ENCODE data around the gene MSI2. TPM values are rescaled to one million over a fixed set of nuclear protein-coding genes. Genes with fewer than 3 reads are reported as not detected.

MSI2 gene
- total and polyA plus RNA-seq, 2 experiments from 2014 or later = 18.9 to 41.8 TPM

DNA sequence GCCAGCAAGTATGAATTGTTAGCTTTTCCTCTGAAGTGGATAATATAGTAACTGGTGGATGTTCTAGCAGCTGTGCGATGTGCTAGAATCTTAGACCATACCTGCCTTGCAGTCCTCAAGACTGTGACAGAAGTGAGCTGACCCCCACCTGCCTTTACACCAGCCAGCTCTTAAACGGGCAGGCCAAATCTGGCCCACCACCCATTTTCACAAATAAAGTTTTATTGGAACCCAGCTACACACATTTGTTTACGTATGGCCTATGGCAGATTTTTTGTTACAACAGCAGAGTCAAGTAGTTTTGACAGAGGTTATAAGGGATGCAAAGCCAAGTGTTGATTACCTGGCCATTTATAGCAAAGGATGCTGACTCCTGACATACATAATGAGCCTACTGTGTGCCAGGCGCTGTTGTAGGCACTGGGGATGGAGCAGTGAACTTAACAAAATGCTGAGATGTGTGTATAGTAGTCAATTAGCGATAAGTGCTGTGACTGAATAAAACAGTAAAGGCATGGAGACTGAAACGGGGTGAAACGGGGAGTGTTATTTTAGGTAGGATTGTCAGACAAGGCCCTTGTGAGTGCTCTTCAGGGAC, 79.0 kb downstream of the MSI2 start (continued):
- TF ChIP-seq CREB1 (CRISPR knock-in tag; IDR thresholded peaks at IDR 0.05; ENCODE audit: low read depth) = no peak
- TF ChIP-seq, protein P1, sequence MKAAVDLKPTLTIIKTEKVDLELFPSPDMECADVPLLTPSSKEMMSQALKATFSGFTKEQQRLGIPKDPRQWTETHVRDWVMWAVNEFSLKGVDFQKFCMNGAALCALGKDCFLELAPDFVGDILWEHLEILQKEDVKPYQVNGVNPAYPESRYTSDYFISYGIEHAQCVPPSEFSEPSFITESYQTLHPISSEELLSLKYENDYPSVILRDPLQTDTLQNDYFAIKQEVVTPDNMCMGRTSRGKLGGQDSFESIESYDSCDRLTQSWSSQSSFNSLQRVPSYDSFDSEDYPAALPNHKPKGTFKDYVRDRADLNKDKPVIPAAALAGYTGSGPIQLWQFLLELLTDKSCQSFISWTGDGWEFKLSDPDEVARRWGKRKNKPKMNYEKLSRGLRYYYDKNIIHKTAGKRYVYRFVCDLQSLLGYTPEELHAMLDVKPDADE (IDR thresholded peaks at IDR 0.05) = no peak

DNA sequence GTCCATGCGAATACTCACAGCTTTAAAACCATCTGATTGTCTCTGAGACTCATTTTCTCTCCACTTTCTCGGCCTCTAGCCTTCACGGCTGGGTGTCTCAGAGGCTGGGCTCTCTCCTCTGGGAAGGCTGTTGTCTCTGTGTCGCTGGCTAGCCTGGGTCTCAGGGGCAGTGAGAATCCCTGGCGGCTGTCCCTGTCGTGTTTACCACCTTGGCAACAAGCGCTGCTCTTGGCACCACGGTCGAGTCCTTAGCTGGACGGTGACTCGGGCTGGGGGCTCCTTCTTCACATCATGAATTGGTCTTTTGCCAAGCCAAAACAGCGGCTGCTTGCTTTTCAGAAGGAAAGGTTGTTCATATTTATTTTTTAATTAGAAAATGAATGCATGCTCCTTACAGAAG, 81.1 kb downstream of the MSI2 start:
- Histone ChIP-seq H2AFZ (no peak overlapping the region), H3K4me3 (no peak overlapping the region), H3K79me2 (replicated peaks; ENCODE audit: insufficient read depth) (peaks cover 21% of the 10 kb centered on the region), H3K36me3 (ENCODE audit: insufficient read depth) (no peaks in the 10 kb centered on the region), H3K9me2 (ENCODE audit: insufficient read depth) (peaks cover 8% of the 10 kb centered on the region; the same call in 1 of the 2 replicates), H3K27ac (ENCODE audit: low read depth) (no peak overlapping the region), H4K20me1 (replicated peaks; ENCODE audit: insufficient read depth) (0 out of 2 replicates have a peak, but pooled peaks cover 3% of the 10 kb centered on the region), H3K4me2 (no peak overlapping the region), H3K4me1 (ENCODE audit: insufficient read depth) (peaks cover 34% of the 10 kb centered on the region), H3F3A (replicated peaks; ENCODE audit: low read depth) (no peaks in the 10 kb centered on the region; the same call in 1 of the 2 replicates), H3K27me3 (ENCODE audit: insufficient read depth) (no peaks in the 10 kb centered on the region)
- DNase-seq (ENCODE audit: low spot score) (no peak), ATAC-seq (no peak)
- no peak overlapping the region for H3K27ac Mint-ChIP-seq
- no peak for TF ChIP-seq NANOG (IDR thresholded peaks at IDR 0.05; ENCODE audit: borderline replicate concordance)
- H3K4me1 Mint-ChIP-seq = peaks cover 48% of the 10 kb centered on the region
- H3K36me3 Mint-ChIP-seq (ENCODE audit: low read depth) = peaks cover 27% of the 10 kb centered on the region
- H3K4me3 Mint-ChIP-seq = no peak overlapping the region
- peaks cover 19% of the 10 kb centered on the region for H3K27me3 Mint-ChIP-seq (ENCODE audit: insufficient read depth, low read depth, poor library complexity)
- peaks cover 4% of the 10 kb centered on the region for H3K9me3 Mint-ChIP-seq

DNA sequence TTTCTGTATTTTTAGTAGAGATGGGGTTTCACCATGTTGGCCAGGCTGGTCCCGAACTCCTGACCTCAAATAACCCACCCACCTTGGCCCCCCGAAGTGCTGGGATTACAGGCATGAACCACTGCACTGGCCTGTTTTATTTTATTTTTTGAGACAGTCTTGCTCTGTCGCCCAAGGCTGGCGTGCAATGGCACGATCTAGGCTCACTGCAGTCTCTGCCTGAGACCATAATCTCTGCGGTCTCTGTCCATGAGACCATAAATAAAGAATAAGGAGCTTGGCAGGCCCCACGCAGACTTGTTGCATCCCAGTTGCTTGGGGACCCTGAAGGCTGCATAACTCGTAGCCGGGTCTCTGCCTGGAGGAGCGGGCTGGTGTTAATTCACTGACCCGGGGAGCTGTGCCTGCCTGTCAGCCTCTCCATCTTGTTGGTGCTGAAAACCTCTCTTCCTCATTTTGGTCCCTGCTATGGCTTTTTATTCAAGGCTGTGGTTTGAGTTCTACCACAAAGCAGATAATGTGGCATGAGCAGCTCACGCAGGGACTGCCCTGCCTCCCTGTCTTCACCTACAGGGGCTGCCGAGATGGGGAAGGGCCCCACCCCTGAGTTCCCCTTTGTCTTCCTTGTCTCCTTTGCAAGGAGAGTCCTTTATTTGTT, 82.1 kb downstream of the MSI2 start:
- H3K4me1 ChIP-seq (ENCODE audit: insufficient read depth) = peaks cover 42% of the 10 kb centered on the region
- DNase-seq (ENCODE audit: low spot score) (peak; percentile 25), ATAC-seq (peak; percentile 68)
- H3K4me1 Mint-ChIP-seq = peaks cover 51% of the 10 kb centered on the region
- no peaks in the 10 kb centered on the region for H3K36me3 ChIP-seq (ENCODE audit: insufficient read depth)
- H3K27ac ChIP-seq (ENCODE audit: low read depth) = no peak overlapping the region
- no peaks in the 10 kb centered on the region; the same call in 1 of the 2 replicates for H3F3A ChIP-seq (replicated peaks; ENCODE audit: low read depth)
- H3K27me3 ChIP-seq (ENCODE audit: insufficient read depth) = no peaks in the 10 kb centered on the region
- 0 out of 2 replicates have a peak, but pooled peaks cover 3% of the 10 kb centered on the region for H4K20me1 ChIP-seq (replicated peaks; ENCODE audit: insufficient read depth)
- peaks cover 26% of the 10 kb centered on the region for H3K79me2 ChIP-seq (replicated peaks; ENCODE audit: insufficient read depth)
- peaks cover 15% of the 10 kb centered on the region for H3K27me3 Mint-ChIP-seq (ENCODE audit: insufficient read depth, low read depth, poor library complexity)
- H3K27ac Mint-ChIP-seq = no peak overlapping the region
- H3K4me3 Mint-ChIP-seq = no peak overlapping the region
- H2AFZ ChIP-seq = no peak overlapping the region
- peaks cover 4% of the 10 kb centered on the region for H3K9me3 Mint-ChIP-seq
- H3K4me3 ChIP-seq = no peak overlapping the region
- H3K9me2 ChIP-seq (ENCODE audit: insufficient read depth) = peaks cover 8% of the 10 kb centered on the region; the same call in 1 of the 2 replicates
- no peak overlapping the region for H3K4me2 ChIP-seq
- H3K36me3 Mint-ChIP-seq (ENCODE audit: low read depth) = peaks cover 27% of the 10 kb centered on the region
- TF ChIP-seq ZNF331 (CRISPR knock-in tag; IDR thresholded peaks at IDR 0.05; ENCODE audit: low read depth) (no peak), CREB1 (CRISPR knock-in tag; IDR thresholded peaks at IDR 0.05; ENCODE audit: low read depth) (no peak), POLR2AphosphoS5 (IDR thresholded peaks at IDR 0.05; ENCODE audit: low read depth) (no peak), STAT1 (IDR thresholded peaks at IDR 0.05; ENCODE audit: unreplicated experiment) (no peak), NANOG (IDR thresholded peaks at IDR 0.05; ENCODE audit: borderline replicate concordance) (no peak)
- TF ChIP-seq, protein P2, sequence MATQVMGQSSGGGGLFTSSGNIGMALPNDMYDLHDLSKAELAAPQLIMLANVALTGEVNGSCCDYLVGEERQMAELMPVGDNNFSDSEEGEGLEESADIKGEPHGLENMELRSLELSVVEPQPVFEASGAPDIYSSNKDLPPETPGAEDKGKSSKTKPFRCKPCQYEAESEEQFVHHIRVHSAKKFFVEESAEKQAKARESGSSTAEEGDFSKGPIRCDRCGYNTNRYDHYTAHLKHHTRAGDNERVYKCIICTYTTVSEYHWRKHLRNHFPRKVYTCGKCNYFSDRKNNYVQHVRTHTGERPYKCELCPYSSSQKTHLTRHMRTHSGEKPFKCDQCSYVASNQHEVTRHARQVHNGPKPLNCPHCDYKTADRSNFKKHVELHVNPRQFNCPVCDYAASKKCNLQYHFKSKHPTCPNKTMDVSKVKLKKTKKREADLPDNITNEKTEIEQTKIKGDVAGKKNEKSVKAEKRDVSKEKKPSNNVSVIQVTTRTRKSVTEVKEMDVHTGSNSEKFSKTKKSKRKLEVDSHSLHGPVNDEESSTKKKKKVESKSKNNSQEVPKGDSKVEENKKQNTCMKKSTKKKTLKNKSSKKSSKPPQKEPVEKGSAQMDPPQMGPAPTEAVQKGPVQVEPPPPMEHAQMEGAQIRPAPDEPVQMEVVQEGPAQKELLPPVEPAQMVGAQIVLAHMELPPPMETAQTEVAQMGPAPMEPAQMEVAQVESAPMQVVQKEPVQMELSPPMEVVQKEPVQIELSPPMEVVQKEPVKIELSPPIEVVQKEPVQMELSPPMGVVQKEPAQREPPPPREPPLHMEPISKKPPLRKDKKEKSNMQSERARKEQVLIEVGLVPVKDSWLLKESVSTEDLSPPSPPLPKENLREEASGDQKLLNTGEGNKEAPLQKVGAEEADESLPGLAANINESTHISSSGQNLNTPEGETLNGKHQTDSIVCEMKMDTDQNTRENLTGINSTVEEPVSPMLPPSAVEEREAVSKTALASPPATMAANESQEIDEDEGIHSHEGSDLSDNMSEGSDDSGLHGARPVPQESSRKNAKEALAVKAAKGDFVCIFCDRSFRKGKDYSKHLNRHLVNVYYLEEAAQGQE (IDR thresholded peaks at IDR 0.05; ENCODE audit: unreplicated experiment) = no peak

Measured in GM23338 (cell line).